Hypothalamus (tissue), 51 donors: ENCODE measurements around the gene SYNE1.
"Not testable (repeated sequence)": the region's sequence is repeated elsewhere in the genome, so short reads cannot be mapped to it uniquely, and the experiment has no call there.

Experiments used
- DNase-seq, 51 donors: peaks; one replicate each; lab custom pipeline; 2025; lab: John Stamatoyannopoulos, UW

The SYNE1 gene

DNA sequence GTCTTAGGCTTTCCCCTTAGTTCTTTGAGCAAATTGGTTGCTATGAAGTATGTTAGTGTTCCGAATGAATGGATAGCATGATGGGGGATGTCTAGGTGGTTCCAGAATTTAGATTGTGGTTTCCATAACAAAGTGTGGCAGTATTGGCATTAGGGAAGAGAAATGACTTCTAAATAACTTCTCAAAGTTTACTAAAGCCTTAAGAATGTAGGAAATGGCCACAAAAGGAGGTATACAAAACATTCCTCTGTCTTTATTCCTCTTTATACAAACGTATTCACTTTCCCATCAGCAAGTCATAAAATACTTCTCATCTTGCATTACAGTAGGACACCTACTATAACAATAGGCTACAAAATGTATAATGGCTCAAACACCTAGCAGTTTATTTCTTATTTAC, 550.1 kb downstream of the SYNE1 start:
- DNase-seq: no peak

DNA sequence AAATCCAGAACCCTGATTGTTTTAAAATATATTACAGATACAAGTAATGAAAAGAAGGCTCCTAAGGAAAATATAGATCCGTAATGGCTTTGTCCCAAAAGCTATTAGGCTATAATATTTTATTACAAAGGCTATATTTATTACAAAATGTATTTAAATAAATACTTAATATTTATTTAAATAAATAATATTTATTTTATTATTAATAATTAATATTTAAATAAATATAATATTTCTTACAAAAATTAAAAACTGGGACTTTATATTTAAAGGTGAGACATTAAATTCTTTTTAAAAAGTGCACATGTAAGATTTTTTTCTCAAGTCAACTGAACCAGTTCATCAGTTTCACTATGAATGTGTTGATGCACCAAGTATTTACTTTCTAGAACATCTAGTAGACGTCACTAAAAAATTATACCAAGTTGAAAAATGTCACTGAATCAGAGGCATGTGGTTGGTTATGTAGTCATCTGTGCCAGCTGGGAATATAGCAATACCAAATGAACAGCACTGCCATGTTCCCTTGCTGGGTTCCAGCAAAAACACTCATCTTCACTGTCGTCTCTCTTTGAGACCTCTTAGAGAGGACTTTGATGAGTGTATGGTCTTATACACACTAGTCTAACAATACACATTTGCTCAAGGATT, 550.8 kb downstream of the SYNE1 start:
- no peak for DNase-seq

GRCh38 chr6:152085451-152085921, 551.7 kb downstream of the SYNE1 start:
- DNase-seq: no peak

DNA sequence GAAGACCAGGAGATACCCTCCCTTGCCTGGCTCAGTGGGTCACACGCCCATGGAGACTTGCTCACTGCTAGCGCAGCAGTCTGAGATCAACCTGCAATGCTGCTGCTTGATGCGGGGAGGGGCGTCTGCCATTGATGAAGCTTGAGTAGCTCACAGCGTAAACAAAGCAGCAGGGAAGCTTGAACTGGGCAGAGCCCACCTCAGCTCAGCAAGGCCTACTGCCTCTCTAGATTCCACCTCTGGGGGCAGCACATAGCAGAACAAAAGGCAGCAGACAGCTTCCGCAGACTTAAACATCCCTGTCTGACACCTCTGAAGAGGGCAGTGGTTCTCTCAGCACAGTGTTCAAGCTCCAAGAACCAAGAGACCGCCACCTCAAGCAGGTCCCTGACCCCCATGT, 558.4 kb downstream of the SYNE1 start:
- no peak for DNase-seq

DNA sequence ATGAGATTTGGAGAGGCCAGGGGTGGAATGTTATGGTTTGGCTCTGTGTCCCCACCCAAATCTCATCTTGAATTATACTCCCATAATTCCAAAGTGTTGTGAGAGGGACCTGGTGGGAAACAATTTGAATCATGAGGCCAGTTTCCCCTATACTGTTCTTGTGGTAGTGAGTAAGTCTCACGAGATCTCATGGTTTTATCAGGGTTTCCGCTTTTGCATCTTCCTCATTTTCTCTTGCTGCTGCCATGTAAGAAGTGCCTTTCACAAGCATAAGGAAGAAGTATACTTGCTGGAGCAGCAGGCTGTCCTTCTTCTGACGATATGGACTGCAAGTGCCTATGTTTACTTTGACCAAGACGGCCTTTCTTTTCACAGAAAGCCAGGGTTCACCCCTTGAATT, 559.2 kb downstream of the SYNE1 start:
- no peak for DNase-seq

GRCh38 chr6:152076242-152076641, 560.9 kb downstream of the SYNE1 start:
- not testable (repeated sequence) for DNase-seq

- no peak for DNase-seq
These were observed 565.3 kb downstream of the SYNE1 start for GRCh38 chr6:152071843-152072242.
